K562 (cell line): ENCODE measurements around the gene CYP2W1. TPM values are rescaled to one million over a fixed set of nuclear protein-coding genes. Genes with fewer than 3 reads are reported as not detected.

Source experiments
- BCL6 ChIP-seq: fragments of 250-450 bp; sonication (Bioruptor Pico); IDR thresholded peaks from 2 replicates; pipeline ENCODE4 v1.4.0; 2020
- DDX20 ChIP-seq: fragments of 450-650 bp; IDR thresholded peaks from 2 replicates; pipeline ENCODE4 v1.6.1; 2016; ENCODE audit warnings: missing genetic modification characterization, low read depth, mild to moderate bottlenecking, missing compliant biosample characterization, moderate library complexity
- ZNF583 ChIP-seq: fragments of 250-450 bp; sonication (Bioruptor Pico); IDR thresholded peaks from 2 replicates; pipeline ENCODE4 v1.4.0; 2020
- polyA plus RNA-seq, 8 experiments: library from polyadenylated mRNA; depleted of rRNA in 4 of 8; stranded (reverse) in 5 of 8; unstranded in 3 of 8; fragments of >200 nt; fragmentation: Nextera tagmentation in 2 of 8; fragmentation: Illumina TruSeq in 1 of 8; extraction: Ambion mirVana in 2 of 8; extraction: Trizol in 1 of 8; gene quantifications; 2 replicates each; pipeline versions ENCODE4 v1.2.1 to v1.2.3, GENCODE V29; 2011 to 2014; ENCODE audit warnings: inconsistent platforms in 1 of 8, missing spikeins in 1 of 8
- total RNA-seq, 7 experiments: library from RNA; depleted of rRNA in 6 of 7; stranded (reverse); fragments of >200 nt in 6 of 7; fragmentation: Illumina TruSeq in 2 of 7; extraction: Trizol in 2 of 7; gene quantifications; 2 replicates each; pipeline versions ENCODE4 v1.2.1 to v1.2.3, GENCODE V29; 2011 to 2021; ENCODE audit warnings: low replicate concordance in 1 of 7
- TF ChIP-seq, protein P1 (sequence below), 2 experiments: fragments of 450-650 bp; IDR thresholded peaks; 2 replicates each; pipeline ENCODE4 v1.6.1; 2018; ENCODE audit warnings: mild to moderate bottlenecking in 2 of 2, low read depth in 1 of 2; ENCODE audit not compliant: partially characterized antibody in 2 of 2
- TF ChIP-seq, protein P2 (sequence below): IDR thresholded peaks from 2 replicates; pipeline ENCODE4 v1.6.1; 2012; ENCODE audit warnings: low read depth, low read length, improper control_type of control experiment, borderline replicate concordance

Gene CYP2W1
- total and polyA plus RNA-seq, 9 of the 15 experiments (the other 6 are each of a cell fraction or from before 2014, with no cell fraction given) = not detected

DNA sequence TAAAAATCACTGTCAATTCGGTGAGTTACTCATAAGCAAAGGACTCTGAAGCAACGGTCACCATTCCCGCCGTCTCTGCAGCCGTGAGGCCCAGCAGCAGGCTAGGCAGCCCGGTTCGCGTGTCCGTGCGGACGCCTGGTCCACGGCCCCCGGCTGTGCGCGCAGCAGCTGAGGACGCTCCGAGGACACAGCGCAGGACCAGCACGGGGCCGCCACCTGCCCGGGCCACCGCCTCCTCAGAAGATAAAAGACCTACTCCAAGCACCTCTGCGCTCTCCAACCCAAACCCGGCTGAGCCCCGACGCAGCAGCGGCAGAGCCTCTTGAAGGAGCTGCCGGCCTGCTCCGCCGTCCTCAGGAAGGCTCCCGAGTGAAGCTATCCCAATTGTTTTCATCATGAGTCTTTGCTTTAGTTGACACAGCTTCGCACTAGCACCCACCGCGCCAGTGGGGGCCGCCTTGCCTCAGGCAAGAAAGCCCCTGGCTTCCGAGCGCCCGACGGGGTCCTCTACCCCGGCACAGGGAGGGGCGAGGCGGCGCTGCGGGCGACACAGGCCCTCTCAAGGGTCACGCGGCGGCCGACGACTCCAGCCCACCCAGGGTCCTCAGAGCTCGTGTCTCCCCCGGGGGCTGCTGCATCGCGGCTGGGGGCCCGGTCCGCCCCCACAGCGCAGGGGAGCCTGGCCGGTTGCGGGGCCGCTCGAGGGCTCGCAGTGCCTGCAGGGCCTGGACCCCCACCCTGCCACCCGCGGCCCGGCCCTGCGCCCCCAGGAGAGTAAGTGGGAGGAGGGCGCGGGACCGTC, 44.5 kb downstream of the CYP2W1 start (continued):
- TF ChIP-seq, protein P1, sequence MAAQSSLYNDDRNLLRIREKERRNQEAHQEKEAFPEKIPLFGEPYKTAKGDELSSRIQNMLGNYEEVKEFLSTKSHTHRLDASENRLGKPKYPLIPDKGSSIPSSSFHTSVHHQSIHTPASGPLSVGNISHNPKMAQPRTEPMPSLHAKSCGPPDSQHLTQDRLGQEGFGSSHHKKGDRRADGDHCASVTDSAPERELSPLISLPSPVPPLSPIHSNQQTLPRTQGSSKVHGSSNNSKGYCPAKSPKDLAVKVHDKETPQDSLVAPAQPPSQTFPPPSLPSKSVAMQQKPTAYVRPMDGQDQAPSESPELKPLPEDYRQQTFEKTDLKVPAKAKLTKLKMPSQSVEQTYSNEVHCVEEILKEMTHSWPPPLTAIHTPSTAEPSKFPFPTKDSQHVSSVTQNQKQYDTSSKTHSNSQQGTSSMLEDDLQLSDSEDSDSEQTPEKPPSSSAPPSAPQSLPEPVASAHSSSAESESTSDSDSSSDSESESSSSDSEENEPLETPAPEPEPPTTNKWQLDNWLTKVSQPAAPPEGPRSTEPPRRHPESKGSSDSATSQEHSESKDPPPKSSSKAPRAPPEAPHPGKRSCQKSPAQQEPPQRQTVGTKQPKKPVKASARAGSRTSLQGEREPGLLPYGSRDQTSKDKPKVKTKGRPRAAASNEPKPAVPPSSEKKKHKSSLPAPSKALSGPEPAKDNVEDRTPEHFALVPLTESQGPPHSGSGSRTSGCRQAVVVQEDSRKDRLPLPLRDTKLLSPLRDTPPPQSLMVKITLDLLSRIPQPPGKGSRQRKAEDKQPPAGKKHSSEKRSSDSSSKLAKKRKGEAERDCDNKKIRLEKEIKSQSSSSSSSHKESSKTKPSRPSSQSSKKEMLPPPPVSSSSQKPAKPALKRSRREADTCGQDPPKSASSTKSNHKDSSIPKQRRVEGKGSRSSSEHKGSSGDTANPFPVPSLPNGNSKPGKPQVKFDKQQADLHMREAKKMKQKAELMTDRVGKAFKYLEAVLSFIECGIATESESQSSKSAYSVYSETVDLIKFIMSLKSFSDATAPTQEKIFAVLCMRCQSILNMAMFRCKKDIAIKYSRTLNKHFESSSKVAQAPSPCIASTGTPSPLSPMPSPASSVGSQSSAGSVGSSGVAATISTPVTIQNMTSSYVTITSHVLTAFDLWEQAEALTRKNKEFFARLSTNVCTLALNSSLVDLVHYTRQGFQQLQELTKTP (IDR thresholded peaks at IDR 0.05; ENCODE audit: low read depth in 1 of 2, partially characterized antibody in 2 of 2) = no peak
- TF ChIP-seq BCL6 (CRISPR knock-in tag) (no peak), ZNF583 (CRISPR knock-in tag) (no peak), DDX20 (no peak)
- TF ChIP-seq, protein P2, sequence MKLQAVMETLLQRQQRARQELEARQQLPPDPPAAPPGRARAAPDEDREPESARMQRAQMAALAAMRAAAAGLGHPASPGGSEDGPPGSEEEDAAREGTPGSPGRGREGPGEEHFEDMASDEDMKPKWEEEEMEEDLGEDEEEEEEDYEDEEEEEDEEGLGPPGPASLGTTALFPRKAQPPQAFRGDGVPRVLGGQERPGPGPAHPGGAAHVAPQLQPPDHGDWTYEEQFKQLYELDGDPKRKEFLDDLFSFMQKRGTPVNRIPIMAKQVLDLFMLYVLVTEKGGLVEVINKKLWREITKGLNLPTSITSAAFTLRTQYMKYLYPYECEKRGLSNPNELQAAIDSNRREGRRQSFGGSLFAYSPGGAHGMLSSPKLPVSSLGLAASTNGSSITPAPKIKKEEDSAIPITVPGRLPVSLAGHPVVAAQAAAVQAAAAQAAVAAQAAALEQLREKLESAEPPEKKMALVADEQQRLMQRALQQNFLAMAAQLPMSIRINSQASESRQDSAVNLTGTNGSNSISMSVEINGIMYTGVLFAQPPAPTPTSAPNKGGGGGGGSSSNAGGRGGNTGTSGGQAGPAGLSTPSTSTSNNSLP = no peak
- TF ChIP-seq, all 486 proteins: peak for 31
